ENCODE data around the gene C2CD4A. TPM values are rescaled to one million over a fixed set of nuclear protein-coding genes. Genes with fewer than 3 reads are reported as not detected.
A peak's percentile ranks its signal among the peaks of the same experiment; 100 is the strongest.

Gene C2CD4A
- total RNA-seq, 1 donor from 2014 or later: not detected

- DNase-seq (ENCODE audit: low spot score in 2 of 2, unreplicated experiment in 2 of 2): no peak
- Mint-ChIP-seq H3K27me3 (ENCODE audit: low read depth) (peaks cover 3% of the 10 kb centered on the region), H3K4me3 (no peak overlapping the region), H3K4me1 (peaks cover 16% of the 10 kb centered on the region), H3K36me3 (no peaks in the 10 kb centered on the region), H3K9me3 (no peaks in the 10 kb centered on the region), H3K27ac (no peak overlapping the region)
- TF ChIP-seq CTCF (IDR thresholded peaks at IDR 0.05; ENCODE audit: unreplicated experiment): no peak
Observed at GRCh38 chr15:62106096-62106495, 39.3 kb downstream of the C2CD4A start.

- TF ChIP-seq CTCF (IDR thresholded peaks at IDR 0.05; ENCODE audit: unreplicated experiment): no peak
- no peaks in the 10 kb centered on the region for H3K36me3 Mint-ChIP-seq
- H3K27me3 Mint-ChIP-seq (ENCODE audit: low read depth): peaks cover 6% of the 10 kb centered on the region
- H3K4me3 Mint-ChIP-seq: no peak overlapping the region
- DNase-seq (ENCODE audit: low spot score in 2 of 2, unreplicated experiment in 2 of 2): no peak
- no peak overlapping the region for H3K27ac Mint-ChIP-seq
- no peaks in the 10 kb centered on the region for H3K9me3 Mint-ChIP-seq
- peaks cover 17% of the 10 kb centered on the region for H3K4me1 Mint-ChIP-seq
Observed at GRCh38 chr15:62107571-62108121, 40.9 kb downstream of the C2CD4A start.

- Mint-ChIP-seq H3K27ac (no peak overlapping the region), H3K9me3 (no peaks in the 10 kb centered on the region), H3K36me3 (no peaks in the 10 kb centered on the region), H3K27me3 (ENCODE audit: low read depth) (peaks cover 6% of the 10 kb centered on the region), H3K4me1 (peaks cover 21% of the 10 kb centered on the region), H3K4me3 (no peak overlapping the region)
- no peak for TF ChIP-seq CTCF (IDR thresholded peaks at IDR 0.05; ENCODE audit: unreplicated experiment)
- no peak for DNase-seq (ENCODE audit: low spot score in 2 of 2, unreplicated experiment in 2 of 2)
Observed at GRCh38 chr15:62108411-62108810, 41.6 kb downstream of the C2CD4A start.

GRCh38 chr15:62109437-62109836 is 42.7 kb downstream of the C2CD4A start:
- no peaks in the 10 kb centered on the region for H3K36me3 Mint-ChIP-seq
- no peak for DNase-seq (ENCODE audit: low spot score in 2 of 2, unreplicated experiment in 2 of 2)
- no peak overlapping the region for H3K27ac Mint-ChIP-seq
- peaks cover 21% of the 10 kb centered on the region for H3K4me1 Mint-ChIP-seq
- peaks cover 3% of the 10 kb centered on the region for H3K27me3 Mint-ChIP-seq (ENCODE audit: low read depth)
- no peaks in the 10 kb centered on the region for H3K9me3 Mint-ChIP-seq
- no peak overlapping the region for H3K4me3 Mint-ChIP-seq
- TF ChIP-seq CTCF (IDR thresholded peaks at IDR 0.05; ENCODE audit: unreplicated experiment): no peak

- TF ChIP-seq CTCF (IDR thresholded peaks at IDR 0.05; ENCODE audit: unreplicated experiment): no peak
Observed at GRCh38 chr15:62109982-62110851, 43.4 kb downstream of the C2CD4A start.

More at GRCh38 chr15:62109982-62110851, 43.4 kb downstream of the C2CD4A start:
- Mint-ChIP-seq H3K27ac (peak overlapping the region; percentile 13), H3K9me3 (no peaks in the 10 kb centered on the region), H3K4me1 (peaks cover 21% of the 10 kb centered on the region), H3K36me3 (no peaks in the 10 kb centered on the region), H3K27me3 (ENCODE audit: low read depth) (peaks cover 3% of the 10 kb centered on the region), H3K4me3 (no peak overlapping the region)
- no peak for DNase-seq (ENCODE audit: low spot score in 2 of 2, unreplicated experiment in 2 of 2)

All from mesothelial cell of epicardium (in vitro differentiated cells).